GM19193 (cell line): Measurements from ENCODE around the gene ARHGAP6.

Experiments
- POLR2A ChIP-seq: IDR thresholded peaks from 4 replicates; pipeline ENCODE4 v1.6.1; 2011; ENCODE audit not compliant: insufficient read depth, insufficient read length; ENCODE audit errors: extremely low read depth

ARHGAP6 gene

DNA sequence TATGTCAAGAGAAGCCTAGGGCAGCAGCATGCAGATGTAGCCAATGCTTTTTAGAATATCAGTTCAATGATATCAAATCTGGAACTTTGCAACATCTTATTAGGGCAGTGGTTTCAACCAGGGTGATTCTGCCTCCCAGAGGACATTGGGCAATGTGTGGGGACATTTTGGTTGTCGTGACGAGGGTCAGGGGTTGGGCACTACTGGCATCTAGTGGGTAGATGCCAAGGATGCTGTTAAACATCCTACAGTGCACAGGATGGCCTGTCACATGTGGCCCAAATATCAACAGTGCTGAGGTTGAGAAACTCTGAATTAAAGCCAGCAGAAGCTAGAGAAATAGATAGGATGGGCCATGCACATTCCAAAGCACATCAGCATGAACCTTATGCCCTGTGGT, 220.2 kb downstream of the ARHGAP6 start:
- TF ChIP-seq POLR2A, result no peak

- TF ChIP-seq POLR2A, result no peak
Measured at GRCh38 chrX:11444052-11444451, 221.7 kb downstream of the ARHGAP6 start.

DNA sequence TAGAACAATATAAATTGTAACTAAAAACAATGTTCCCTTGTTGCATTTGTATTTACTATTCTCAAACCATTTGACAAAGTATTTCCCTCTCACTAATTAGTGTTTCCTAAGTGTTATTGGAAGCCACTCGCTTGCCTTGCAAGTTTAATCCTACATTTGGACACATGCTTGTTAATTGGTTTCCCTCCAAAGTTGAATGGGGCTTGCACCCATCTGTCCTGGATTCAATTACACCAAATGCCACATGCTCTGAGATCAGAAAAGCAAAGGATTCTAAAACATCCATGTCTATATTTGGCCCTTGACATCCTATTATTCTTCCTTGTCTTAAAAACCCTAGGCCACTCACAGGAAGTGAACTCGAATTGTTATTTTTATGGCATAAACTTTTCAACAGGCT, 225.9 kb downstream of the ARHGAP6 start:
- TF ChIP-seq POLR2A, result no peak

DNA sequence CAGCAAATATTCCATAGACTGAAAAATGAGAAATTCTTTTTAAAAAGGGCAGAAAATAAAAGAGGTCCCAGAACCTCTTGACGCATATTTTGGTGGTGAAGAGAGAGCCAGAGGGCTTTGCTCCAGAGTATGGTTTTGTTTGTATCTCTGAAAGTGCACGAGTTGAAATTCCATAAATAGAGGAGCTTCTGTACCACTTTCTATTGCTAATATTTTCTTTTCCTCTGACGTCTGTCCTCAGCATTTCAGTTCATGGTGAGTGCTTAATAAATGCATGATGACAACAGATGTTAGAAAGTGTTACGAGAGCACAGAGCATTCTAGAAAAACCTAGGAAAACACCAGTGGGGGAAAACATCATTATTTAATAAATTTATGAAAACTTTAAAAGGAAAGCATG, 227.0 kb downstream of the ARHGAP6 start:
- TF ChIP-seq POLR2A, result no peak

- TF ChIP-seq POLR2A, result no peak
Measured at GRCh38 chrX:11438380-11438723, 227.4 kb downstream of the ARHGAP6 start.

DNA sequence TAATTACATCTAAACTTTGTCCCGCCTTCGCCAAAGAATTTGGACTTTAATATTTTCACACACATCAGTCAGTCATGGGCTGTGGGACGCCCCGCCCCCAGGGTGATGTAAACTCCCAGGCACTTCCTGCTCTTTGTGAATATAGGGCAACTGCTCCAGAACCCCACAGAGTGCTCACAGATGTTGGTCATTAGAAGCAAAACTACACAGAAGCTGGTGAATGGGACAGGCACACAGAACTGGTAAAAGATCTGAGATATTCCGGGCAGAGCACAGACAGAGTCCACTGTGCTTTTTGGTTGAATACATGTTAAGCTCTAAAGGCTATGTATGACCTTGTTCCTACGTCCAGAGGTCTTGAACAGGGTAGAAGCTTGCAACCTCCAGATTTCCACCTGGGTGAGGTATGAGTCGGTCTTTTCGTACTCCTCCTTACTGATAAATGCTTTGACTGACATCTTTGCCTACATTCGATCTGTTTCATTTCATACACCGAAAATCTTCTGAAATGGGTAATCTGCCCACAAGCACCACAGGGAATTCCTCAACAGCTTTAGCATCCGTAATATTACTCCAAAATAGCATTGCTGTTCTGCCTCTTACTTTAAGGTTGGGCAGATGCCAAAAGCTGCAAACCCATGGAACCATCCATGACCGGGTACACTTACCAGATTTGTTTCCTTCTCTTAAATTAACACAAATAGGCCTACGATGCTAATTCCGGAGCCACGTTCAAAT, 227.9 kb downstream of the ARHGAP6 start:
- TF ChIP-seq POLR2A, result no peak

DNA sequence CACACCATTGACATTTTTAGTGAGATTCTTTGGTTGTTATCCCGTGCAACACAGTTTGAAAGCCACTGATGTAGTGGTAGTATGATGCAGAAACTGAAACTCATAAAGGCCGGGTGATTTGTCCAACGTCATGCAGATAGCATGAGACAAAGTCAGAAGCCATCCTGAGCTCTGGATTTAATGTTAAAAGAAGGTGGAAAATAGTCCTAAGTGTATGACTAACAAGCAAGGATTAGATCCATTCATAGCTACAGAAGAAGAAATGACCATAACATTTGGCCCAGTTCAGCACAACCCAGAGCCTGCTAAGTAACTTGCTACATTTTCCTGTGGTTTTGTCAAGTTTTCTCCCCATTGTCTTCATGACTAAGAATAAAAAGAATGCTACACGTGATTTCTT, 230.2 kb downstream of the ARHGAP6 start:
- TF ChIP-seq POLR2A, result no peak

DNA sequence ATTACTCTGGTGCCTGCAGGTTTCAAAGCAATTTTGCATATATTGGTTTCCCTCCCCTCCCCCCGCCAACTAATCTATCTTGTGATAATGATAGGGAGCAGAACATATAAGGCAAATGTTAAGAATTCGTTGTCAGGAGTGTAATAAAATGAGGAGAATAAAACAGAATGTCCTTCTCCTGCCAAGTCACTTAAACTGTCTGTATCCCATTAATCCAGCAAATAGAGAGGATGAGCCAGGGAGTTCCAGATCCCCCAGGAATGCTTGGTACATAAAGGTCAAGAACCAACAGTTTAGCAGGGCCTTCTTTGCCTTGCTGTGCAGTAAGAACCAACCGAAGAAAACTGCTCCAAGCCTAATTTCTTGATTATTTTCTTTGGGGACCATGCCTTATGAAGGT, 231.1 kb downstream of the ARHGAP6 start:
- no peak for TF ChIP-seq POLR2A

GRCh38 chrX:11431786-11432185, 233.9 kb downstream of the ARHGAP6 start:
- no peak for TF ChIP-seq POLR2A

GRCh38 chrX:11430271-11430670, 235.4 kb downstream of the ARHGAP6 start:
- no peak for TF ChIP-seq POLR2A

GRCh38 chrX:11429538-11430085, 236.1 kb downstream of the ARHGAP6 start:
- TF ChIP-seq POLR2A, result no peak

DNA sequence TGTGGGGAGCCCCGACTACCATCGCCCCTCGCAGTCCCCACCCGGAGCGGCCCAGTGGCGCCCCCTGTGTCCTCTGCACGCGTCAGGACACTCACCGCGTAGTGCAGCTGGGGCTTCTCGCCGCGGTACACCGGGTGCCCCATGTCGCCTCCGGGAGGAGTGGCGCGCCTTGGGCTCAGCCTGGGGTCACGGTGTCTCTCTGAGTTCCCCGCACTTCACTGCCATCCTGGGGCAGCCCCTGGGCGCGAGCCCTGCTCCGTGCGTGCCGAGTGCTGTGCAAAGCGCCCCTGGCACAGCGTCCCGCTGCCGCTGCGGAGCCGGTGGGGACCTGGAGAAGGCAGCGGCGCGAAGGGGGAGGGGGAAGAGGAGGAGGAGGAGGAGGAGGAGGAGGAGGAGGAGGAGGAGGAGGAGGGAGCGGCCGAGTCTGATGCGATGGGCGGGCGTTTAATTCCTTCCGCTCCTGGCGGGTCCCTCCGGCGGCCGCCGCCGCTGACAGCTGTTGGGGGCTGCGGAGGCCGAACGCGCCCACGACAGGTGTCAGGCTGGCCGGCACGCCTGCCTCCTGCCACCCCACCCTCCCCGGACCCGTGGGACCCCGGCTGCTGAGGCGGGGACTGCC, 238.2 kb downstream of the ARHGAP6 start:
- no peak for TF ChIP-seq POLR2A

GRCh38 chrX:11426712-11427452, 238.8 kb downstream of the ARHGAP6 start:
- TF ChIP-seq POLR2A, result no peak

- no peak for TF ChIP-seq POLR2A
Measured at GRCh38 chrX:11424903-11425674, 240.6 kb downstream of the ARHGAP6 start.

GRCh38 chrX:11423949-11424348, 241.8 kb downstream of the ARHGAP6 start:
- TF ChIP-seq POLR2A, result no peak
